DMS114 treated with DMSO at 0.1 percent for 48 hours (cell line): ENCODE data around the gene GRK3.
"Not testable (repeated sequence)": the region's sequence is repeated elsewhere in the genome, so short reads cannot be mapped to it uniquely, and the experiment has no call there.

Experiments used
- DNase-seq: peaks from one replicate; lab custom pipeline; 2025; ENCODE audit not compliant: unreplicated experiment; lab: John Stamatoyannopoulos, UW

The GRK3 gene

DNA sequence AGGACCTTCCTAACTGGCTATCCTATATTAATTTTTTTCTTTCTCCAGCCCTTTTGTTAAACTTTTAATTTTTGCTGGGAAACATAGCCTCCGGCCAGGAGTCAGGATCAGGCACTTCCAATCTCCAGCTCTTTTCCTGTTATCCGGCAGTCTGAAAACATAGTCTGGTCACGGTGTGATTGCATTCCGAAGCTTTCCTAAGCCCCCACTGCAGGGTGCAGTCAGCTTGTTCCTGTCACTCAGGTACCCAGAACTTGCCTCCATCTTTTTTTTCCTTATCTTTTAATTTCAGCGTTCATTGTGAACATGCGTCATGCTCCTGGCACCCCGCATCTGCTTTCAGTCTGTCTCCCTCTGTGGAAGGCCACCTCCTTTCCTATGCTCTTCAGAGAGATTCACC, 59.4 kb downstream of the GRK3 start:
- no peak for DNase-seq

DNA sequence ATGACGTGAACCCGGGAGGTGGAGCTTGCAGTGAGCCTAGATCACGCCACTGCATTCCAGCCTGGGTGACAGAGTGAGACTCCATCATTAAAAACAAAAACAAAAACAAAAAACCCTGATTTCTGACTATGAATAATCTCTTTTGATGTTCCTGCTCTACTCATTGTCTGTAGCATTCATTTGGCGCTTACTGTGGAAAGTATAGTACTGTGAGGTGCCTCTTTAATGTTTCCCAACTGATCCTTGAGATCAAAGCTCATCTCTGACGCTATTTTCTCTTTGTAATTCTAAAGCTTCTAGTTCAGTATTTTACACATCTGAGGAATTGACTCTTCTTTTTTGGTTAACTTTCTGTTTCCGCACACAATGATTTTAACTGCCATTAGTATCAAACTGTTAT, 60.0 kb downstream of the GRK3 start:
- DNase-seq = no peak

DNA sequence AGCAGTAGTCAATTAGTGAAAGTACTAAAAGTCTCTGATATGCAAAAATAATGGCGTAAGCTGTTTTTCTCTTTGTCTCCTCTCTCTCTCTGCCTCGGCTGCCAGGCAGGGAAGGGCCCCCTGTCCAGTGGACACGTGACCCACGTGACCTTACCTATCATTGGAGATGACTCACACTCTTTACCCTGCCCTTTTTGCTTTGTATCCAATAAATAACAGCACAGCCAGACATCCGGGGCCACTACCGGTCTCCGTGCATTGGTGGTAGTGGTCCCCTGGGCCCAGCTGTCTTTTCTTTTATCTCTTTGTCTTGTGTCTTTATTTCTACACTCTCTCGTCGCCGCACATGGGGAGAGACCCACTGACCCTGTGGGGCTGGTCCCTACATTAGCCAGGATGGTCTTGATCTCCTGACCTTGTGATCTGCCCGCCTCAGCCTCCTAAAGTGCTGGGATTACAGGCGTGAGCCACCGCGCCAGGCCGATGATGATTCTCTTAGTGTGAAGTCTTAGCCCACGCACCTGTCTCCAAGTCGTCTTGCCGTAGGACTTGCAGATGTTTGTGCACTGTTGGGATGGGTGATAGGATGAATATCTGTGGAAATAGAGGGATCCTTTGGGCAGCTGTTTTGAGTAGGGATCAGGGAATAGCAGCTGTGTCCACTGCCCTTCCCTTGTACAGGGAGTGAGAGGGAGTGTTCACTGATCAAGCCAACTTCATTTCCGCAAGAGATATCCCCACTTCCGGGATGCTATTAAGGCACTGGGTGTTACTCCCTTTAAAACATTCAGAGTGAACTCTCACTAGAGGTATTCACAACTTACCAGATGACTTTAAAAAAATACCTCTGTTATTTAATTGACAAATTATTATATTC, 61.5 kb downstream of the GRK3 start:
- not testable (repeated sequence) for DNase-seq

DNA sequence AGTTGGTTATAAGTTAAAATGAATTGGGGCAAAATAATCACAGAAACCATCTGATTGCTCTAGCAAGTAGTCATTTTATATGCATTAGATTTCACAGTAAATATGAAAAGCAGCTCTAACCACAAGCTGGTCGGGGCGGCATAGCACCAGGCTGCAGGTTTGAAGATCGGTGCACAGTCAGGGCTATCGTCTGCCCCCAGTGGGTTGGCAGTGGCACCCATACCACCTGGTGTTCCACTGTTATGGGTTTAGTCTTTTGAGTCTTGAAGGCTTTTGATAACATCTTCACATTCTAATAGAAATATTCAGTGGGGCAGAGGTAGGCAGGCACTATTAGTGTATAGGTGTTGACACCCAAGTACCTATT, 62.1 kb downstream of the GRK3 start:
- DNase-seq = no peak

DNA sequence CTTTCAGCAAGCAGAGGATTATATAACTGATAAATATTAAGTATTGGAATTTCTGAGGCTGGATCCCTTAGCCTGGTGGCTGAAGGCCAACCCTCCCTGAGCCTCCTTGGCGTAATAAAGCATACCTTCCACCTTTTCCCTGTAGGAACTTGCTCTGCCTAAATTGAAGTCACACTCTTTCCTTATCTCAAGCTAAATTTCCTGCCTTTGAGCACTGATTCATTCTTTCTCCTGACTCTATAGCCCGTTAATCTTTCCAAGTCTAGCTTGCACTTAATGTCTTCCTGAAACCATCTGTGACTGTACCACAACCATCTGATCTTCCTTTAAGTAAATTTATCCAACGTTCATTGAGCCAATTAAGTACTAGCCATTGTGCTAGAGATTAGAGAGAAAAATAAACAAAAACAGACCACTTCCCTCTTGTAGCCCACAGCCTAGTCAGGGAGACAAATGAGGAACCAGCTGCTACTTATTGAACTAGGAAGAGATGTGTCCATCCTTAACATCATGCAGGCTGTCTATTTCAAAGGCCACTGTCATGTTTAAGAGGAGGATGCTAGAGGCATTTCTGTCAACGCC, 62.9 kb downstream of the GRK3 start:
- DNase-seq = no peak

DNA sequence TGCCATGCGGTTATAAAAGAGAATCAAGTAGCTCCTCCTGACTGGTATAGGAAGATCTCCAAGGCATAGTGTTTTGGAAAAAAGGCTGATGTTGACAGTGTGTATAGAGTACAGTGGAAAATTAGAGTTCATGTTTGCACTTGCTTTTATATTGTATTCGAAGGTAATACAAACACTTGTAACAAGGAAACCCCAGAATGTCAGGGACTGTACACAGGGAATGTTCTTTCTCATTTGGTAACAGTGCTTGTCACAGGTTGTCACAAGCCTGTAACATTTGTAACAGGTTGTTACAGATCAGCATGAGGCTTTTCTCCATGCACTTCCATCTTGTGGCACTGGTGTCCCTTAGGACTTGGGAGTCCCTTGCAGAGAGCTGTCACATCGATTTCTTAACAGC, 64.0 kb downstream of the GRK3 start:
- no peak for DNase-seq

DNA sequence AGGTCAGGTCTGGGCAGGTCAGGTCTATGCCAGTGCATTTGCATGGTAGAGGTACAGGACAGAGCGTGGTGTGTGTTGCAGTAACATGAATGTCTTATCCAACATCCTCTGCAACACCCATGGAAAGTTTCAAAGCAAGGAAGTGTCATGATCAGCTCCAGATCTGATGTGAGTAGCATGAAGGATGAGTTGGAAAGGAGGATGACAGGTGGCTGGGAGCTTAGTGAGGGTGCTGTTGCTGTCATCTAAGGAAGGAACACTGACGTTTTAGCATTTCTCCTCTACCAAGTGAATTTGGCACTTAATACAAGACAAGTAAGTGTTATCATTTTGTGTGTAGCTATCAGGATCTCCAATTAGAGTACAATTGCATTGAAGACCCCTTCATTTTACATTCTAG, 65.1 kb downstream of the GRK3 start:
- DNase-seq = no peak

DNA sequence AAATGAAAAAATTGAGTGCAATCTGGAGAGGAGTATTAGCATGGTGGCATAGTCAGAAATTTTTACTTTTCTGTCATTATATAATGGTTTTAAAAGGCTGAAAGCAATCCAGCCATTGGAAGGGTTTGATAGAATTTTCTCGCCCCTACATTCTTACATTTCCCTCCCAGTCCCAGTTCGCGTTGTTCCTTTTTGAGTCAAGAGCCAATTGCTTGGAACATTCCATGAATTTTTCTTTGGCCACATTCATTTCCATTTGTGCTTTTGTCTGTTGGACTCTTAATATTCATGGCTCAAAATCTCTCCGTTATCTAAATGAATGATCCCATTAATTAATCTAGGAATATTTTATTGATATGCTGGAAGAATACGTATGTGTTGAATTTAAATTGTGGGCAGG, 66.0 kb downstream of the GRK3 start:
- DNase-seq = no peak

DNA sequence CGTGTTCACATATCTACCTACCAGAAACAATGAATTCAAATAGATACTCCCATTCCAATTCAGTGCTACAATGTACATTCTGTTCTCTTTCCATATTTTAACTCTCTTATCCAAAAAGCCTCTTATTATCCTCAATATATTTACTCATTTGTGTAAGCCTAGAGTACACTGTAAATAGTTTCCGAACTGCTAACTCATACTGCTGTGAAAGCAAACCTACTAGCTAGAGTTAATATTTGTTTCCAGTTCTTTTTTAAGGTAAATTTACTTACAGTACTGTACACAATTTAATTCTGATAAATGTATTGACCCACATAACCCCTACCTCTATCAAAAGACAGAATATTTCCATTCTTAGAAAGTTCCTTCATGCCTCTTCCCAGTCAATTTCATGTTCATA, 71.8 kb downstream of the GRK3 start:
- DNase-seq = no peak

DNA sequence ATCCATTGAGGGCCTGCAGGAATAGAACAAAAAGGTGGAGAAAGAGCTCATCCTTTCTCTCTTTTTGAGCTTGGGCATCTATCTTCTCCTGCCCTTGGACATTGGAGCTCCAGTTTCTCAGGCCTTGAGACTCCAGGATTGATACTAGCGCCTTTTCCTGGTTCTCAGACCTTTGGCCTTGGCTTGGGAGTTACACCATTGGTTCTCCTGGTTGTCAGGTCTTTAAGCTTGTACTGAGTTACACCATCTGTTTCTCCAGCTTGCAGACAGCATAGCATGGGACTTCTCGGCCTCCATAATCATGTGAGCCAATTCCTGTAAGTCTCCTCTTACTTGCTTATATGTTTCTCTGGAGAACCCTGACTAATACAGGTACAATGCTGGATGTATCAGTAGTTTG, 72.6 kb downstream of the GRK3 start:
- no peak for DNase-seq

DNA sequence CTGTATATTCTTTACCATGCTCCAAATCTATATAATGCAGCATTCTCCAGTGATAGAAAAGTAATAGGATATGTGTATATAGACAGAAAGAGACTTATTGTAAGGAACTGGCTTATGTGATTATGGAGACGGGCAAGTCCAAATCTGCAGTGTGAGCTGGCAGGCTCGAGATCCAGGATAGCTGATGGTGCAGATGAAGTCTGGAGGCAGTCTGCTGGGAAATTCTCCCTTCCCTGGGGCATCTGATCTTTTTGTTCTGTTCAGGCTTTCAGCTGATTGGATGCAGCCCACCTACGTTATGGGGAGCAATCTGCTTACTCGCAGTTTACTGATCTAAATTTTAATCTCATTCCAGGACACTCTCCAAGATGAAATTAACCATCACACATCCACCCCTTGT, 73.2 kb downstream of the GRK3 start:
- DNase-seq = no peak

DNA sequence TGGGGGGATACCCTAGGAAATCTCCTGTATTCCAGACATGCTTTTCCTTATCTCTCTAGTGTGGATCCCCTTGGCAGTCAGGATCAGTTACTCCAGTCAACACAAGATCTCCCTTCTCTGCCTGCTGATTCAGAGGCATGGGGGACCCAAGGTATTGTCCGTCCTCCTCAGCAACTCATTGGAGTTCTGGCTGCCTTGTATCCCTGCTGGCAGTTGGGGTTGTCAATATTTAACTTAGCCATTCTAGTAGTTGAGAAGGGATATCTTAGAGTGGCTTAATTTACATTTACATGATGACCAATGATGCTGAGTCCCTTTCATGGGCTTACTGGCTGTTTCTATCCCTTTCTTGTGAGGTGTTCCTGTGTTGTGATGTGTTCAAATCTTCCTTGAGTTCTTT, 74.2 kb downstream of the GRK3 start:
- no peak for DNase-seq

DNA sequence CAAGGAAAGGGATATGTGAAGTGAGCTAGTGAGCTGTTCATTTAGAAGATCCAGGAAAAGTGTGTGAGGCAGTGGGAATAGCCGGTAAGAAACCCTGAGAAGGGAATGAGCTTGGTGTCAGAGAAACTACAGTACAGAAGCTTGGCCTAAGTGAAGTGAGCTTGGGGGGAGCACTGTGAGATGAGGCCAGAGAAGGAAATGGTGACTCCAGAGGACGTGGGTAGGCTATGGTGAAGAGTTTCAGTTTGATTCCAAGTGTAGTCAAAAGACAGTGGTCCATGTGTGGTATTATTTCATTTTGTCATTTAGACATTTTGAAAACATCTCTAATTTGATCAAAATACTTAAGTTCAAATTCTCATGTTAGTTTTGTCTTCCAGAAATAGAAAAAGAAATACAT, 77.2 kb downstream of the GRK3 start:
- no peak for DNase-seq

DNA sequence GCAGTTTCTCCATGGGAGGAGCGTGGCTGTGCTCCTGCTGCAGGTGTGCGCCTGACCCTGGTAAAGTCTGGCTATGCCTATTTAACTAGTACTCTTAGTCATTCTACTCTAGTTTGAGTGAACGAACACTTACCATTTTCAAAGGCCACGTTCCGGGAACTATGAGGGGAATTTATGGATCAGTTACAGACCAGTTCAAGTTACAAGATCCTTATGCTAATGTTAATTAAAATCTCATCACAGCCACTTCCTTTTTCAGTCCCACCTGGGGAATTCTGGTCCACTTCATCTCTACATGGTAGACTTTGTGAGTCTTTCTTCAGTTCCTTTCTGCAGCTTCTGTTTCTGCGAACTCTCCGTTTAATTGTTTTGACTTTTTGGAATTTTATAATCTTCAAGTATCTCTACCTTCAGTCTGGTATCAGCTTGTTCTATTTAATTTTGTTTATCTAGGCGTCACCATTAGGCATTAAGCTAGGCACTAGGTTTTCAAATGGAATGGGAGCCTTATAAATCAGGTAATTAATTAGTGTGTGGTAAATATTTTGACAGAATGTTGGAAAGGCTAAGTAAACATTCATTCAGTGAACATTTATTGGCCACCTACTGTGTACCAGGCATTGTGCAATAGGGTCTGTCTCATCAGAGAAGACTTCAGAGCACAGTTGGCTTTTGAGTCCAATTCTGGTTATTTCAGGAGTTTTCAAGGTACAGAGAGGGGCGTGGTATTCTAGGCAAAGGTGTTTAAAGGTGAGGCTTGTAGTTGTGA, 78.9 kb downstream of the GRK3 start:
- DNase-seq = no peak

DNA sequence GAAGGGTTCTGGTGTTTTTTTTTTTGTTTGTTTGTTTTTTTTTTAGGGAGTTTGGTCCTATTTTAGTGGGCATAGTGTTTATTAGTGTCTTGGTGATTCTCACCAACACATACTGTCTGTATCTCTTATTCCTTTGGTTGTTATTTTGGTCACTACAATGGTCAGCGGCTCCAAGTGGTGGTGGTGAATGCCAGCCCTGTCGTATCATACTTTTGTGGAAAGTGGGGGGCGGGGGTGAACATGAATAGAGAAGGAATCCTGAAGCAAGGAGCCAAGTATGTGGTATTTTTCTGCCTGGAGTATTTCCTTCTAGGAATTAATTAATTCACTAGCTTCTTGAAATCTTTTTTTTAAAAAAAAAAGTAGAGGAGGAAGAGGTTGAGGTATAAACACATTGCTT, 79.6 kb downstream of the GRK3 start:
- no peak for DNase-seq

DNA sequence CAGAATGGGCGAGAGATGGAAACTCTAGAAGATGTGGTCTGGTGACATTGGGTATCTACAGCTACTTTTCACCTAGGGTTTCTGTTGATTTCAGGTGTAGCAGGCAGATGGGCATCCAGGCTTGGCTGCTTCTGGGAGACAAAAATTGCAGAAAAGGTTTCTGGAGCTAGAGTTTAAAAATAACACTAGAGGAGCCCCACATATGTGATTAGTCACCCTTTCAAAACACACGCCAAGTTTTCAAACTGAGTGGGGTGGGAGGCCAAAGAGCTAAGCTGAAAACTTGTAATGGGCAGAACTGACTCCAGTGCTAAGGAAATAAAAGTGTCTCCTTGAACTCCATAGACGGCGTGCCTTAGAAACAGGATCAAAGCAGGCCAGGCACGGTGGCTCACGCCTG, 80.8 kb downstream of the GRK3 start:
- DNase-seq = no peak

DNA sequence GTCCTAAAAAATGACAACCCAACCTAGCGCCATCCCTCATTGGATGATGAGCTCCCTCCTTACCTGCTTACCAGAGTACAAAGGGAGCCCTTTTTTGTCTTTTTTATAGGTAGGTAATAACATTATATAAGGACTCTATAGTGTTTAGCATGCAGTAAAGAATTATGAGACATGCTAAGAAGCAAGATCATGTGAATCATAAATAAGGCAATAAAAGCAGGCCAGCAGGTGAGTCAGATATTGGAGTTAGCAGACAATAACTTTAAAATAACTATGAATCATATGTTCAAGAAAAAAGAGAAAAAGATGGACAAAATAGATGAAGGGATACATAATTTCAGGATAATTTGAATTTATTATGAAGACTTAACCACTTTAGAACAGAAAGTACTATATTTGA, 81.5 kb downstream of the GRK3 start:
- no peak for DNase-seq

DNA sequence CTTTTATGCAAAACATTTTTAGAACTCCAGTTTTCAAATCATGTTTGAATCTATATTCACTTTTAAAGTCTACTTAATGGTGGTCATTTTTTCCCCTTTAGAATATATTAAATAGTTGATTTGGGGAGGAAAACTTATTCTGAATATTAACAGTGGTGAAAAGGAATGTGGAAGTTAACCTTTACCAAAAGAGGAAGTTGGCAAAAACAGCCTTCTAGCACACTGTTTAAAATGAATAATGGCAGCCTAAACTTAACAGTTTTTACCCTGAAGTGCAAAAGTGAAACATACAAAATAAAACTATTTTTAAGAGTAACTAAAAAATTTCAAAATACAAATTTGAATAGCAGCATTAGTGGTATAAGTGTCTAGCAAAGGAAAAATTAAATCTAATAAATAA, 86.4 kb downstream of the GRK3 start:
- DNase-seq = no peak

DNA sequence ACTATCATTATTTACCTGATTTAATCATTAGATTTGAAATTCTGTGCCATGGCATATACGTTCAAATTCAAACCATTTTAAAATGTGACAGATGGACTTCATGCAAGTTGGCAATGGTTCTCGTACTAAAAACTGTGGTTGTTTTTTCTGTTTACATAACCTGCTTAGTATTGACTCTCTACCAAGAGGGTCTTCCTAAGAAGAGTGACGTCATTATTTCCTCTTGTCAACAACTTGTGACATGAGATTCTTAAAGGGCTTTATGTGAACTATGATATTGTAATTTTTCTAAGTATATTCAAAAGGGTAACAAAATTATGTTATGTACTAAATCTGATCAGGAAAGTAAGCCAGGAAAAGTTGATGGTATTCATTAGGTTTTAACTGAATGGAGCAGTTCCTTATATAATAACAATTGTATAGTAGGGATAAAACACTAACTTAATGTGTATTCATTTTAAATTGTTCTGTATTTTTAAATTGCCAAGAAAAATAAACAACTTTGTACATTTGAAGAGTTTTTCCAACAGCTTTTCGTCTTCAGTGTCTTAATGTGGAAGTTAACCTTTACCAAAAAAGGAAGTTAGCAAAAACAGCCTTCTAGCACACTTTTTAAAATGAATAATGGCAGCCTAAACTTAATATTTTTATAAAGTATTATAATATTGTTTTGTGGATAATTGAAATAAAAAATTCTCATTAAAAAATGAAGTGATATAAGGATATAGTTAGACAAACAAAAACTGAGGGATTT, 87.0 kb downstream of the GRK3 start:
- DNase-seq = no peak

DNA sequence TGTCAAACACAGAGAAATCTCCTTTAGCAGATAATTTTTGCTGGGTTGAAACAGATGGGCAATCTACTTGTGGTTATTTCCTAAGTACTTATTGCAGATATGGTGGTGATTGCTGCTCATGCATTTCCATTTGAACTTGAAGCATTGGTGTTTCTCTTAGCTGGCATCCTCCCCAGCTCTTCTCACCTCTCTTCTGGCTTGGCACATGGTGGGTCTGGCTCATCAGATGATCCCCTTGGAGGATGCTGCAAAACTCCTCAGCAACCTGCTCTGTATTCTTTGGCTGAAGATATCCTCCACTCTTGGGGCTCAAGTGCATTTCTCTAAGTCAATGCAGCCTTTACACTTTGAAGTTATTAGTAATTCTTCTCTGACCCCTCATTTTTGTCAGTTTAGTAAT, 90.2 kb downstream of the GRK3 start:
- DNase-seq = no peak

DNA sequence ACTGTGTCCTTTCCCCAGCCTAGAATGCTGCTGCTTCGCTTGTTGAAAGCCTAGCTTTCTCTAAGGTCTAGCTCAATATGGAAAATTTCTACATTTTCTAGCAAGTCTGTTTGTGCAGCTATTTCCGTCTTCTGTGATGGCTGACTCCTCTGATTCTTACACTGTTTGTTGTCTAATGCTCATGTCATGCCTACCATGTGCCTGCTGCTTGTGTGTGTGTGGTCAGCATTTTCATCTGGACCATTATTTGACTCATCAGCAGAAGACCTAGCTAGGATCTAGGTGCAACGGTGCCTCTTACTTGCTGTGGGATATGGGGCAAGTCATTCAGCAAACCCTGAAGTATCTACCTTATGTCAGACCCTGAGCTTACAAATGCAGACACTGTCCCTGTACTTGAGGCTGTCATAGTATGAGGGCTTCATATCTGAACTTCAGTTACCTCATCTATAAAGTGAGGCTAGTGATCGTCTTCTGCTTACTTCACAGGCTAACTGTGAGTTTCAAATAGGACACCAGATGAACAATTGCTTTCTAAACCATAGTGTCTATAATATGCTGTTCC, 91.0 kb downstream of the GRK3 start:
- no peak for DNase-seq
